Natural killer cell (primary cell): Measurements from ENCODE around the gene SASH1. TPM values are rescaled to one million over a fixed set of nuclear protein-coding genes. Genes with fewer than 3 reads are reported as not detected.

Source experiments
- ATAC-seq, 3 donors: fragments of 150-1000 bp in 2 of 3; fragments of 200-7000 bp in 1 of 3; cut with Tn5 transposase; 1 replicate in 1 of 3; 2 replicates in 2 of 3; pipeline ENCODE4 v1.10.0; 2021; ENCODE audit warnings: mild to moderate bottlenecking in 2 of 3, moderate library complexity in 2 of 3
- DNase-seq, 2 donors: peaks; one replicate each; pipeline versions ENCODE4 v3.0.0 to v3.0.0-alpha.2; 2013 to 2021; ENCODE audit warnings: mixed read lengths in 1 of 2
- H3K27ac ChIP-seq: one replicate; pipeline ENCODE4 v1.5.1; 2013; ENCODE audit warnings: mild to moderate bottlenecking, low read length
- H3K27me3 ChIP-seq: one replicate; pipeline ENCODE4 v1.6.1; 2013; ENCODE audit warnings: low read length; ENCODE audit not compliant: control insufficient read depth, insufficient read depth
- H3K36me3 ChIP-seq: one replicate; pipeline ENCODE4 v1.6.1; 2013; ENCODE audit warnings: low read length; ENCODE audit not compliant: control insufficient read depth, insufficient read depth
- H3K4me1 ChIP-seq: one replicate; pipeline ENCODE4 v1.6.1; 2013; ENCODE audit warnings: low read length; ENCODE audit not compliant: control insufficient read depth, insufficient read depth
- H3K4me3 ChIP-seq: one replicate; pipeline ENCODE4 v1.5.1; 2013; ENCODE audit warnings: low read length
- H3K9me3 ChIP-seq: one replicate; pipeline ENCODE4 v1.6.1; 2013; ENCODE audit warnings: low read length; ENCODE audit not compliant: control insufficient read depth, insufficient read depth
- H3K27ac Mint-ChIP-seq, 2 donors: one replicate each; pipeline ENCODE4 v1.8.0; 2022; ENCODE audit warnings: mild to moderate bottlenecking in 2 of 2, mixed read lengths in 2 of 2, moderate library complexity in 1 of 2
- H3K27me3 Mint-ChIP-seq, 2 donors: one replicate each; pipeline ENCODE4 v1.8.0; 2022; ENCODE audit warnings: low read depth in 2 of 2, mixed read lengths in 2 of 2
- H3K36me3 Mint-ChIP-seq: one replicate; pipeline ENCODE4 v1.8.0; 2022; ENCODE audit warnings: mixed read lengths
- H3K4me1 Mint-ChIP-seq, 2 donors: one replicate each; pipeline ENCODE4 v1.8.0; 2022; ENCODE audit warnings: mixed read lengths in 2 of 2
- H3K4me3 Mint-ChIP-seq: one replicate; pipeline ENCODE4 v1.8.0; 2022; ENCODE audit warnings: mild to moderate bottlenecking, moderate library complexity, mixed read lengths
- H3K9me3 Mint-ChIP-seq, 2 donors: one replicate each; pipeline ENCODE4 v1.8.0; 2022; ENCODE audit warnings: mixed read lengths in 2 of 2
- CTCF ChIP-seq: fragments of 200-600 bp; IDR thresholded peaks from one replicate; pipeline ENCODE4 v1.8.0; 2022; ENCODE audit warnings: antibody characterized with exemption
- WGBS: methylation state at CpG from one replicate; pipeline ENCODE4 v1.1.7; 2013; ENCODE audit warnings: missing lambda C conversion rate; ENCODE audit not compliant: insufficient coverage; 5-methylcytosine and 5-hydroxymethylcytosine counted together
- intact Hi-C: fragments of 100-400 bp; cut with micrococcal nuclease; formaldehyde crosslinking; loops from one replicate; pipeline ENCODE4 v1.14.2; 2022
- total RNA-seq, 4 donors: library from RNA; stranded (reverse); fragments of 120-200 nt in 1 of 4; gene quantifications; one replicate each; pipeline versions ENCODE4 v1.2.3 to v1.2.4, GENCODE V29; 2013 to 2022

SASH1 gene
- total RNA-seq, 3 donors from 2014 or later (not counting 1 experiment from before 2014, with no cell fraction given): 0.63 to 6.2 (median 2.7) TPM

DNA sequence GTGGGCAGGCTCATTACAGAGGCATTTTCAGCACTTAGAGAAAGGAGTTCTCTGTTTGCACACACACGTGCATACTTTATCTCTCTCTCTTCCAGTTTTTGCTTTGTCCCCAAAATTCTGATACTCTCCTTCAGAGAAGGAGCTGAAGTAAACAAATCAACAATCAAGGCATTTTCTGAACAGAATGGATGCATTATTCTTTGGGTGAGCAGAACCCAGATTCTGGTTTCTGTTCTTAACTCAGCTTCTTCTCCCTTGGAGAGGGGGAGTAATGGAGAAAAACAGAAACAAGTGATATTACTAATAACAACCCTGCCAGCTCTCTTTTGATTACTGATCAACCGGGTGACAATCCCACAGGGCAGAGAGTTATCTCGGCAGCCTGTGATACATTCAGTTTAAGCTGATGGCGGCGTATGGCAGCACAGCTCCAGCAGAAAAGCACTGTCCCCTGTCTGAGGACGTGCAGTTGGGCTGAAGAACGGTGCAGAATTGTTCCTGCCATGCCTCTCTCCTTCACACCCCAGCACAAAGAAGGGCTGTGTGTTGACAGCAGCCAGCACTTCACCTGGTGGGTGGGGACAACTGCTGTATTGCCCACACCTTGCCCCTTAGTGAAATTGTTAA, 47.3 kb upstream of the SASH1 start:
- TF ChIP-seq CTCF: no peak
- DNase-seq (no peak), ATAC-seq (no peak)
- intact Hi-C loops: no loop called here
- WGBS: 79% methylated on average over 7 of the region's 7 CpGs
- no peaks in the 10 kb centered on the region for H3K27me3 ChIP-seq
- no peak overlapping the region for H3K4me3 ChIP-seq
- H3K4me1 ChIP-seq: no peaks in the 10 kb centered on the region
- Mint-ChIP-seq H3K27ac (no peak overlapping the region), H3K4me1 (no peaks in the 10 kb centered on the region), H3K4me3 (no peak overlapping the region), H3K9me3 (no peaks in the 10 kb centered on the region), H3K36me3 (no peaks in the 10 kb centered on the region), H3K27me3 (no peaks in the 10 kb centered on the region)
- H3K27ac ChIP-seq: no peak overlapping the region
- H3K36me3 ChIP-seq: no peaks in the 10 kb centered on the region
- H3K9me3 ChIP-seq: no peaks in the 10 kb centered on the region

DNA sequence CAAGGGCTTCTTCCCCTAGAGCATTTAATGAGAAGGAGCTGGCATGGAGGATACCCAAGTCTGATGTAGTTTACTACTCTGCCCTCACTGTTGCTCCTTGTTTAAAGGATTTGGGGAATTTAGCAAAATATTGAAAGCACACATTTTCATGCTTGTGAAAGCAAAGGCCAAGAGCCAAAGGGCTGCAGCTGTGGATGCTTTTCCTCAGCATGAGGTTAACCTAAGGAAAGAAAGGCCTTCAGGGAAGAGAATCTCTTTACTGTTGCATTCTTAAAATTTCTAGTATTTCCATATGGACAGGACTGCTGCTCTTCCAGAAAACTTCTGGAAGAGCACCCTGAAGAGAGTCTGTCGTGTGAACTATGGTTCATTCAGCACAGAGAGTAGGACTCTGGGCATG, 45.9 kb upstream of the SASH1 start:
- Histone ChIP-seq H3K9me3 (no peaks in the 10 kb centered on the region), H3K4me3 (no peak overlapping the region), H3K27ac (no peak overlapping the region), H3K4me1 (no peaks in the 10 kb centered on the region), H3K27me3 (no peaks in the 10 kb centered on the region), H3K36me3 (no peaks in the 10 kb centered on the region)
- no peak for TF ChIP-seq CTCF
- WGBS: 83% methylated on average over 1 of the region's 1 CpG
- DNase-seq (no peak), ATAC-seq (no peak)
- Mint-ChIP-seq H3K4me3 (no peak overlapping the region), H3K9me3 (no peaks in the 10 kb centered on the region), H3K27ac (no peak overlapping the region), H3K27me3 (no peaks in the 10 kb centered on the region), H3K36me3 (no peaks in the 10 kb centered on the region), H3K4me1 (no peaks in the 10 kb centered on the region)
- intact Hi-C loops: no loop called here

GRCh38 chr6:148298683-148299082, 44.0 kb upstream of the SASH1 start:
- no peak for TF ChIP-seq CTCF
- no peaks in the 10 kb centered on the region for H3K9me3 Mint-ChIP-seq
- no peak for ATAC-seq
- no peaks in the 10 kb centered on the region for H3K36me3 Mint-ChIP-seq
- H3K9me3 ChIP-seq: no peaks in the 10 kb centered on the region
- H3K27me3 ChIP-seq: no peaks in the 10 kb centered on the region
- H3K4me1 Mint-ChIP-seq: no peaks in the 10 kb centered on the region
- no peaks in the 10 kb centered on the region for H3K36me3 ChIP-seq
- H3K27ac Mint-ChIP-seq: no peak overlapping the region
- no peak overlapping the region for H3K4me3 ChIP-seq
- H3K27me3 Mint-ChIP-seq: no peaks in the 10 kb centered on the region
- intact Hi-C loops: no loop called here
- no peak overlapping the region for H3K27ac ChIP-seq
- no peaks in the 10 kb centered on the region for H3K4me1 ChIP-seq
- no peak overlapping the region for H3K4me3 Mint-ChIP-seq
- no peak for DNase-seq

- H3K36me3 Mint-ChIP-seq: no peaks in the 10 kb centered on the region
- Histone ChIP-seq H3K27ac (no peak overlapping the region), H3K36me3 (no peaks in the 10 kb centered on the region), H3K9me3 (no peaks in the 10 kb centered on the region), H3K27me3 (no peaks in the 10 kb centered on the region), H3K4me1 (no peaks in the 10 kb centered on the region), H3K4me3 (no peak overlapping the region)
- 95% methylated on average over 2 of the region's 5 CpGs for WGBS
- H3K4me3 Mint-ChIP-seq: no peak overlapping the region
- H3K4me1 Mint-ChIP-seq: no peaks in the 10 kb centered on the region
- no peak for ATAC-seq
- intact Hi-C loops: no loop called here
- no peak for TF ChIP-seq CTCF
- no peak for DNase-seq
- no peak overlapping the region for H3K27ac Mint-ChIP-seq
- no peaks in the 10 kb centered on the region for H3K9me3 Mint-ChIP-seq
- no peaks in the 10 kb centered on the region for H3K27me3 Mint-ChIP-seq
These were observed 39.0 kb upstream of the SASH1 start for GRCh38 chr6:148303616-148304015.
